ENCODE results near the gene XPO4. TPM values are rescaled to one million over a fixed set of nuclear protein-coding genes. Genes with fewer than 3 reads are reported as not detected.

Gene XPO4
- 5.3 to 8.1 TPM (median 7.4 TPM) in 5 replicates for total RNA-seq (2022; extraction: Qiagen RNA extraction)

DNA sequence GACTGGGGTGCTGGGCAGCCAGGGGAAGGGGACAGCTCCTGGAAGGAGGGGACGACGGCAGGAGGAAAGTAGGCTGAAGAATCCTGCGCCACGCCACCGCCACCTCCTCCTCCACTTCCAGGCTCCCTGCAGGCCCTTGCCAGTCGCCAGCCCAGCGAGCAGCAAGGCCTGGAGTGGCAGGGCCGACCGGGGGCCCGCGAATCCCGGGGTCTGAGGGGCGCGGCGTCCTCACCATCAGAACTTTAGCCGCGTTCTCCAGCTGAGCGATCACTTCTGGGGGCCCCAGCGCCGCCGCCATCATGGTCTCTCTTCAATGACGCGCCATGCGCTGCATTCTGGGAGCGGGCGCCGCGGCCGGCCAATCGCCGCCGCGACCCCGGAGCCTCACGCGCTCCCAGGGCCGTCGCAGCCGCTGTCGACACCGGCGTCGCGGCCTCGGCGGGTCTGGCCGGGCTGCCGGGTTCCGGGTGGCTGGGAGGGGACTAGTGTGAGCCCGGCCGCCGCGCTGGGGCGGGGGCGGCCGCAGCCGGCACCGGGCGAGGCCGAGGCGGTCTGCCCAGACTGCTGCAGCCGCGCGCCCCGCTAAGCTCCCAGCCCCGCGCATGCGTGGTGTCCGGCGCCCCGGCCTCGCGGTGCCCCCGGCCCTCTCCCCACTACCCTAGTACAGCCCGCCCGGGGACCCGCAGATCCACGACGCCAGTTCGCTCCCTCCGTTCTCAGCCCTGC is at the start of gene XPO4:
XPO4 (minus strand) TSS at position 309 of the 726 bp plus-strand sequence; CDS start at position 301, 8 bp downstream.

DNA sequence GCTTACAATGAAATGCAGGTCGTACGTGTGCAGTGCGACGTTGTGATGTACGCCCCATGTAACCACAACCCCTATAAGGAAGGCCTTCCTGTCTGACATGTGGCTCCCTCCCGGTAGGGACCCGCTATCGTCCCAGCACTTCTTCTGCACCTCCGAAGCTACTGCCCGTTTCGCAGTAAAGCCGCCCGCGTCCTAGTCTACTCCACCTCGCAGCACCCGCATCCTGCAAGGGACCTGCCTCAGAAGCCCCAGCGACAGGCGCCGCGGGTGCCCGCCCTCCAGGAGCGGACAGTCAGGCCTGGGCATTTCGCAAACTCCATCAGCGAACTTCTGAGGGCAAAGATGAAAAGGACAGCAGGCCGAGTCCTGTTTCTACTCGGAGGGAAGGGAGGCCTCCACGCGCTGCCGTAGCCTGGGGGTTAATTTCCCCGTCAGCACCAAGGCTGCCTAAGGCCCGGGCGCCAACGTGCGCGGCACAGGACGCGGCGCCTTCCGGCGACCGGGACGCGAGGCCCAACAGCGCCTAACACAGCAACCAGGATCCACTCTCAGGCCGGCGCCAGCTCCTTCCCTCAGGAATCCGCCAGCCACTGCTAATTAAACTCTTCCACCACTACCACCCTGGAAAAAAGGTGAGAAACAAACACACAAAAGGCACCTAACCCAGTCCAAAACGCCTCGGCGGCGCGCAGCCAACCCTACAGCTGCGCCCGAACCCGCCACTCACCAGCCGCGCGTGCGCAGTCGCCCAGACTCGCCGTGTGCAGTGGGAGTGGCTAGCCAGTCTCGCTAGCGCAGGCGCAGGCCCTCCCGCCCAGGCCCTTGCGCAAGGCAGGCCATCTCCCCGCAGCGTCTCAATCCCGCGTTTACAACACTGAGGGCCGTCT is 129.1 kb downstream of the XPO4 start, which contains the start of gene EEF1AKMT1:
EEF1AKMT1 (minus strand) TSS at position 768 of the 887 bp plus-strand sequence. CDS start 16,363 bp downstream, outside the sequence.

Other genes with a start within 250 kb of the XPO4 start
- gene IL17D, start 199.0 kb downstream of the XPO4 start, total RNA-seq (2022; extraction: Qiagen RNA extraction) = 1.1 to 1.3 TPM (median 1.1 TPM) in 5 replicates
- gene EEF1AKMT1, start 128.8 kb downstream of the XPO4 start, total RNA-seq (2022; extraction: Qiagen RNA extraction) = 4.4 to 5.4 TPM (median 4.8 TPM) in 5 replicates
- gene LATS2, start 158.8 kb upstream of the XPO4 start, total RNA-seq (2022; extraction: Qiagen RNA extraction) = 10.1 to 15.0 TPM (median 13.5 TPM) in 5 replicates
- gene SAP18, start 237.4 kb upstream of the XPO4 start, total RNA-seq (2022; extraction: Qiagen RNA extraction) = 127 to 183 TPM (median 152 TPM) in 5 replicates

All from A549 treated with dexamethasone at 1 μM for 4 hours (cell line).